Activated CD4-positive, alpha-beta T cell treated with anti-CD3 and anti-CD28 coated beads for 4 hours (primary cell): ENCODE data around the gene DCUN1D2.
"Not testable (repeated sequence)": the region's sequence is repeated elsewhere in the genome, so short reads cannot be mapped to it uniquely, and the experiment has no call there.

Experiments
- DNase-seq, 2 donors: peaks; one replicate each; pipeline ENCODE4 v3.0.0-alpha.2; 2020

The DCUN1D2 gene

GRCh38 chr13:113490496-113491417 lies at the start of gene DCUN1D2:
DCUN1D2 (minus strand) TSS chr13:113490711; CDS start chr13:113490669, 42 bp downstream.
- DNase-seq, result peak; percentile 60 to 69

GRCh38 chr13:113539822-113540221 lies 49.3 kb upstream of the DCUN1D2 start:
- DNase-seq, result no peak

GRCh38 chr13:113539176-113539575 lies 48.7 kb upstream of the DCUN1D2 start:
- DNase-seq, result no peak

GRCh38 chr13:113538689-113539058 lies 48.2 kb upstream of the DCUN1D2 start:
- DNase-seq, result no peak

- DNase-seq, result no peak
Observed at GRCh38 chr13:113537909-113538688, 47.6 kb upstream of the DCUN1D2 start.

GRCh38 chr13:113537205-113537604 lies 46.7 kb upstream of the DCUN1D2 start:
- DNase-seq, result no peak

GRCh38 chr13:113536461-113537110 lies 46.1 kb upstream of the DCUN1D2 start:
- no peak for DNase-seq

GRCh38 chr13:113535381-113535781 lies 44.9 kb upstream of the DCUN1D2 start:
- no peak for DNase-seq

- no peak for DNase-seq
Observed at GRCh38 chr13:113534236-113534860, 43.8 kb upstream of the DCUN1D2 start.

- no peak for DNase-seq
Observed at GRCh38 chr13:113533161-113533840, 42.8 kb upstream of the DCUN1D2 start.

GRCh38 chr13:113532156-113532806 lies 41.8 kb upstream of the DCUN1D2 start:
- DNase-seq, result no peak

GRCh38 chr13:113531041-113531873 lies 40.7 kb upstream of the DCUN1D2 start:
- DNase-seq, result no peak

GRCh38 chr13:113528813-113529180 lies 38.3 kb upstream of the DCUN1D2 start:
- DNase-seq, result no peak

- no peak for DNase-seq
Observed at GRCh38 chr13:113528101-113528812, 37.7 kb upstream of the DCUN1D2 start.

GRCh38 chr13:113527272-113527958 lies 36.9 kb upstream of the DCUN1D2 start:
- DNase-seq, result no peak

GRCh38 chr13:113526466-113527220 lies 36.1 kb upstream of the DCUN1D2 start:
- no peak for DNase-seq

GRCh38 chr13:113522438-113522837 lies 31.9 kb upstream of the DCUN1D2 start:
- DNase-seq, result not testable (repeated sequence)

GRCh38 chr13:113520571-113520970 lies 30.1 kb upstream of the DCUN1D2 start:
- no peak for DNase-seq

- no peak for DNase-seq
Observed at GRCh38 chr13:113519556-113519955, 29.0 kb upstream of the DCUN1D2 start.
